NK-92 (cell line): ENCODE results near the gene NPIPB6.
"Not testable (repeated sequence)": the region's sequence is repeated elsewhere in the genome, so short reads cannot be mapped to it uniquely, and the experiment has no call there.

Experiments
- DNase-seq: peaks from one replicate; lab custom pipeline; 2025; ENCODE audit not compliant: unreplicated experiment; lab: John Stamatoyannopoulos, UW

NPIPB6 gene

DNA sequence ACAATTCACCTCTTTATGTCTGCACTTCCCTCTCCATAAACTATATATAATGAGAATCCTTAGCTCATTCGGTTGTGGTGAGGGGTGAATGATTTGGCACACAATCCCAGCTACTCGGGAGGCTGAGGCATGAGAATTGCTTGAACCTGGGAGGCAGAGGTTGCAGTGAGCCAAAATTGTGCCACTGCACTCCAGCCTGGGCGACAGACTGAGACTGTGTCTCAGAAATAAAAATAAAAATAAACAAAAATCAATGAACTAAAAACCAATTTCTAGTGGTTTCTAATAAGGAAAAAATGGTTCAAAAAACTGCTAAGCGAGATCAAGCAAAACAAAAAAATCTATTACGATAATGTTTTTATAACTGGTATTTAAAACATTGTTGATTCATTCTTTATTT, at the start of gene NPIPB6:
Gene NPIPB6 (minus strand): TSS at position 101 of the 400 bp plus-strand sequence. CDS start 686 bp downstream, outside the sequence.
- not testable (repeated sequence) for DNase-seq

DNA sequence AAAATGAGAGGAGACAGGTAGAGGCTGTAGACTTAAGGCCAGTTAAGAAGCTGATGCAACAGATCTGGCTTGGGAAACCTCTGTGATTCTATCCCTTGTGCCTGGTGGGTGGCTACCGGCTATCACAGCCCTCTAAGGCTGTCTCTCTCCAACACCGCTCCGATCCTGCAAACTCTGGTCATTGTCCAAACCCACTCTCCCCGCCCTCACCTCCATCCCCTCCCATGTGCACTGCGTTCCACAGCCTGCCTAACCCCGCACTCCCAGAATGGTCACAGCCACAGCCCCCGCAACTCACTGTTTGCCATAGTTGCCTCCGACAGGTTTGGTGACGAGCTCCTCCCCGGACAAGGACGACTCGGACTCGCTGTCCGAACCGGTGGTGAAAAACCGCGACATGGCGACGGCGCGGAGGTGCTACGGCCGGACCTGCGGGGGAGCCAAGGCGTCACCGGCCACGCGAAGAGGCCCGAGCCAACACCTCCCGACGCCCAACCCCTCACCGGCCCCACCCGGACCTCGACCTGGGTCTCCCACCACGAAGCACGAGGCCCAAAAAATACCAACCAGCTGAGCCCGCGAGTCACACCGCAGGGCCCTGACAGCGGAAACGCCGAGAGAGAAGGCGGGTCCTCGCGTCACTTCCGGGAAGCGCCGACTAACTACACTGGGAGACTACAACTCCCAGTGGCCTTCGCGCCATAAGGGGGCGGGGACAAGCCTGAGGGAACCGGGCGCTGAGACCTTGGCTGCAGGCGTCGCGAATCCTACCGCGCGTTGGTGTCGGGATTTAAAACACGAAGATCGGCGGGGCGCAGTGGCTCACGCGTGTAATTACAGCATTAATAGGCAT, 40.1 kb upstream of the NPIPB6 start, which contains the start of gene EIF3CL:
Gene EIF3CL (minus strand): TSS at position 622 of the 853 bp plus-strand sequence. CDS start 223 bp downstream, at position 399.
- DNase-seq = not testable (repeated sequence)

DNA sequence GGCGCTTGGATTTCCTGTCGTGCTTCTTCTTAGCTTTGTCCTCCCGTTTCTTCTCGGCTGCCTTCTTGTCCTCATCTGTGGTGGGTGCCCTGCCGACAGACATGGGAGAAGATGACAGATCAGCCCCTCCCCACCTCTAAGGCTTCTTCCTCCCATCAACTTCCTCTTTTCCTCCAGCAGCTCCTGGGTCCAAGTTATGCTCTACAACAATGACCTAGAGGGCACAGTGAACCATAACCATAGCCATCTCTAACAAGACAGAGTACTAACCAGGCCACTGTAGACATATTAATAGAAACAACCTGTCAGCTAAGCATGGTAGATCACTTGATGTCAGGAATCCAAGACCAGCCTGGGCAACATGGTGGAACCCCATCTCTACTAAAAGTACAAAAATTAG, 28.7 kb upstream of the NPIPB6 start:
- DNase-seq = not testable (repeated sequence)

DNA sequence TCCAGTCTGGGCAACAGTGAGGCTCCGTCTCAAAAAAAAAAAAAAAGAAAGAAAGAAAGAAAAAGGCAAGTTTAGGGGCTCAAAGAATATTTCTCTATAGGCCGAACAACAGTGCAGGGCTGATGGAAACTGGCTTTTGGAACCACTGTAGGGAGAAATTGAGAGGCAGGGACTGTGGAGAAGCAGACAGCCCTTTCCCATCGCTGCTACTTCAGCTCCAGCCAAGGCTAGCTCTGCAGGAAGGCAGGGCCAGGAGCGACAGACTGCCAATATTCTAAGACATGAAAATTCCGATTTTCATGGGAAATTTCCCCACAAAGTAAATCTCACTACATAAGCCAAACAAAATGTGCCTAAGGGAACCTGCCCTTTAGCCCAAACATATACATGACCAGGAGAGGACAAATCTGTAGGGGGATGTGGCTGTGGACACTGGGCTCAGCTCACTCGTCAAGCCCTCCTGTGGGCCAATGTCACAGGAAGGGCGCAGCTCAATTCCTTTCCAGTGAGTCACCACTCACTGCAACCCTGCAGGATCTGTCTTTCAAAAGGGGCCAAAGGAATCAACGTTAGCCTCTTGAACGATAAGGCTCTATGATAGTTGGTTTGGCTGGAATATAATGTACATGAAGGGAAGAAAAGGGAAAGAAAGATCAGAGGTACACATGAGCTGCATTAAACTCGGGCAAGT, 19.0 kb upstream of the NPIPB6 start:
- DNase-seq = not testable (repeated sequence)

DNA sequence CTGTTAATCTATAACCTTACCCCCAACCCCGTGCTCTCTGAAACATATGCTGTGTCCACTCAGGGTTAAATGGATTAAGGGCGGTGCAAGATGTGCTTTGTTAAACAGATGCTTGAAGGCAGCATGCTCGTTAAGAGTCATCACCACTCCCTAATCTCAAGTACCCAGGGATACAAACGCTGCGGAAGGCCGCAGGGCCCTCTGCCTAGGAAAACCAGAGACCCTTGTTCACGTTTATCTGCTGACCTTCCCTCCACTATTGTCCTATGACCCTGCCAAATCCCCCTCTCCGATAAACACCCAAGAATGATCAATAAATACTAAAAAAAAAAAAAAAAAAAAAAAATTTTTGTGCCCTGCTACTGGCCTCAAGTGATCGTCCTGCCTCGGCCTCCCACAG, 14.5 kb upstream of the NPIPB6 start:
- not testable (repeated sequence) for DNase-seq

DNA sequence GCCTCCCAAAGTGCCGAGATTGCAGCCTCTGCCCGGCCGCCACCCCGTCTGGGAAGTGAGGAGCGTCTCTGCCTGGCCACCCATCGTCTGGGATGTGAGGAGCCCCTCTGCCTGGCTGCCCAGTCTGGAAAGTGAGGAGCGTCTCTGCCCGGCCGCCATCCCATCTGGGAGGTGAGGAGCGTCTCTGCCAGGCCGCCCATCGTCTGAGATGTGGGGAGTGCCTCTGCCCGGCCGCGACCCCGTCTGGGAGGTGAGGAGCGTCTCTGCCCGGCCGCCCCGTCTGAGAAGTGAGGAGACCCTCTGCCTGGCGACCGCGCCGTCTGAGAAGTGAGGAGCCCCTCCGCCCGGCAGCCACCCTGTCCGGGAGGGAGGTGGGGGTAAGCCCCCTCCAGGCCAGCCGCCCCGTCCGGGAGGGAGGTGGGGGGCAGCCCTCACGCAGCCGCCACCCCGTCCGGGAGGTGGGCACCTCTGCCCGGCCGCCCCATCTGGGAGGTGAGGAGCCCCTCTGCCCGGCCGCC, 13.9 kb upstream of the NPIPB6 start:
- DNase-seq = not testable (repeated sequence)

DNA sequence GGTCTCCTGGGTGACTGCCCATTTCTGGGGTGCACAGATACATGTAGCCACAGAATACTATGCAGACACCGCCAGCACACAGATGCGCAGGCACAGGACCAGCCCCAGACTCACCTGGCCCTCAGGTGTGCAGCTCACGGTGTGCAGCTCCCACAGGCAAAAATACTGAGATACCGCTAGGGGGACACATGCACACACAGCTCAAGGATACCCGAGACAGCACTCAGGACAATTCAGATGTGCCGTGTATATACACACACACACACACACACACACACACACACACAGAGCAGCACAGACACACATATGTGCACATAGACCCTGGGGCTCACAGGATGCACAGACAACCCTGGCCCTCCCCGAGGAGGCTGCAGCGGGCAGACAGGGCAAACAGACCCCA, 11.8 kb upstream of the NPIPB6 start:
- not testable (repeated sequence) for DNase-seq

DNA sequence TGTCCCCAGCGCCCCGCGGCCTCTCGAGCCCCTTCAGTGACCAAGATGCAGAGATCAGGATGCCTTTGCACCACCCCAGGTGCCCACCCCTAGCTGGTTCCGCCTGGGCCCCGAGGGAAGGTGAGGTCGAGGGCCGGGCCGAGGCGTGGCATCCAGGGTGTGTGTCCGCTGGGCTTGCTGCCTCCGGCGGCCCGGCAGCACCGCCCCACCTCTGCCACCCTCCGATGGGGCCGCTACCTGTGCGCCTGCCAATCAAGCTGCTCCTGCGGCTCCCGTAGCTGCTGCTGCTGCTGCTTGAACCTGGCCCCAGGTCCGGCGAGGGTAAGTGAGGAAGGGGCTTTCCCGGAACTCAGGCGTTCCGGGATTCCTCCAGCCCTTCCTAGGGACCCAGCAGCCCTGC, 11.0 kb upstream of the NPIPB6 start:
- not testable (repeated sequence) for DNase-seq

DNA sequence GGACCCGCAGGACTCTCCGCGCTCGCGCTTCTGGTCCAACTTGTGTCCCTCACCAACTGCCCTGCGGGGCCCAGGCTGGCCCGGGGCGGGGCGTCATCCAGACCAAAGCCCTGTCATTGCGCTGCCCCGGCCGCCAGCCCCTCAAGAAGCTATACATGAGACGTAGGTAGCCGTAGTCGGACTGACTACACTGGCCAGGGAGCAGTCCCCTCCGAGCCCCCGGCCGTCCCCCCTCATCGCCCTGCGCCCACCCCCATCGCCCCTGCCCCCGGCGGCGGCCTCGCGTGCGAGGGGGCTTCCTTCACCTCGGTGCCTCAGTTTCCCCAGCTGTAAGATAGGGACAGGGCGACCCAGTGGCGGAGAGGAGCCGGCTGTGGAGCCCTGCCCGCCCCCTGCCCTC, 4.6 kb upstream of the NPIPB6 start:
- DNase-seq = not testable (repeated sequence)

DNA sequence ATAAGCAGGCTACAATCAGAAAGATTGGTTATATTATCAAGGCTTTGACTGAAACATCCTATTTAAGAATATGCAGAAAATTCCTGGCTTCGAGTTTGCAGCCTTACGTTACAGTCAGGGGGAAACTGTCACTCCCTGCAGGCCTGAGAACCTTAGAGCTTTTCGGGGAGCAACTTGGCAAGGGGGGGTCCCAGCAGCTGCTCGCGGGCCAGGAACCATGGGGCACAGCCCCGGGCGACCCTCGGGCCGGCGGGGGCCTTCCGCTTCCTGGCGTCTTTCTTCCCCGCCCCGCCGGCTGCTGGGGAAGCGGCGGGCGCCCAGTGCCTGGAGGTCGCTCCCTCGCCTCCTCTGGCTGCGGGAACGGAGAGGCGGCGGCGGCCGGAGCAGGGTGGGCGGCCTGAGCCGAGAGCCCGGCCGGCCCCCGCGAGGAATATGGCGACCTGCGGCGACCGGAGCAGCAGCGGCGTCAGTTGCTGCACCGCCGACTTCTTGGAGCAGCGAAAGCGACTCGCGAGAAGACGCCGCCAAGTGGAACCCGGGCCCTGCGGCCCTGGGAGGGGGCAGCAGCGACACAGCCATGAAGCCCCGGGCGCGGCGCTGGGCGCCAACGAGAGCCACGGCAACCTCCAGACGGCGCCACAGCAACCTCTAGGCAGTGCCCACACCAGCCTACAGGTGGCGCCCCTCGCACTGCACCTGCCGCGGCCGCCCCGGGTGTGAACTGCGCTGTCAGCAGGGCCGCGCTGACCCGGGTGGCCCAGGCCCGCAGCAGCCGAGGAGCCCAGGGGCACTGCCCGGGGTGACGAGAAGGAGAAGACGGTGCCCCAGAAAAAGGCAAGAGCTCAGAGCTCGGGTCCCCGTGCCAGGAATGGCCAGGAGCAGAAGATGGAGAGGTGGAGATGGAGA, 1.2 kb upstream of the NPIPB6 start:
- not testable (repeated sequence) for DNase-seq

DNA sequence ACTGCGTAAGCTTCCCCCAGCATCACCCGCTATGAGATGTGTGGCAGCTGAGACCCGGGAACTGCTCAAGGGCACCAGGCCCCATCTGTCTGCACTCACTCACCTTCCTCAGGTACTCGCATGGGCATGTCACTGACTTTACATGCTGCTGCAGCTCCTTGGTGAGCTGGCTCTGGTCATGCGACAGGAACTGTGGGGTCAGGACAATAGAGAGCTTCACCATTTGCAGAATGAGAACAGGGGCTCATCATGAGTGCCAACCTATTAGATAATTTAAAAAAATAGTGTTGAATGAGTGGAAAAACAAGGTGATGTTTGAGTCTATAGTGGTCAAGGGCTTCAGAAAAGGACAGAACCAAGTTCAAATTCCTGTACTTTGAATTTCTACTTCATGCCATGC, 708 bp downstream of the NPIPB6 start:
- not testable (repeated sequence) for DNase-seq

DNA sequence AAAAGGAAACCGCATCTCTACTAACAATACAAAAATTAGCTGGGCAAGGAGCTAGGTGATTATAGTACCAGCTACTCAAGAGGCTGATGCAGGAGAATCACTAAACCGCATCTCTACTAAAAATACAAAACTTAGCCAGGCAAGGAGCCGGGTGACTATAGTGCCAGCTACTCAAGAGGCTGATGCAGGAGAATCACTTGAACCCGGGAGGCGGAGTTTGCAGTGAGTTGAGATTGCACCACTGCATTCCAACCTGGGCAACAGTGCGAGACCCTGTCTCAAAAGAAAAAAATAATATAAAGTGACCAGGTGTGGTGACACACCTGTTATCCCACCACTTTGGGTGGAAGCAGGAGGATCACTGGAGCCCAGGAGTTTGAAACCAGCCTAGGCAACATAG, 25.1 kb downstream of the NPIPB6 start:
- DNase-seq = not testable (repeated sequence)

DNA sequence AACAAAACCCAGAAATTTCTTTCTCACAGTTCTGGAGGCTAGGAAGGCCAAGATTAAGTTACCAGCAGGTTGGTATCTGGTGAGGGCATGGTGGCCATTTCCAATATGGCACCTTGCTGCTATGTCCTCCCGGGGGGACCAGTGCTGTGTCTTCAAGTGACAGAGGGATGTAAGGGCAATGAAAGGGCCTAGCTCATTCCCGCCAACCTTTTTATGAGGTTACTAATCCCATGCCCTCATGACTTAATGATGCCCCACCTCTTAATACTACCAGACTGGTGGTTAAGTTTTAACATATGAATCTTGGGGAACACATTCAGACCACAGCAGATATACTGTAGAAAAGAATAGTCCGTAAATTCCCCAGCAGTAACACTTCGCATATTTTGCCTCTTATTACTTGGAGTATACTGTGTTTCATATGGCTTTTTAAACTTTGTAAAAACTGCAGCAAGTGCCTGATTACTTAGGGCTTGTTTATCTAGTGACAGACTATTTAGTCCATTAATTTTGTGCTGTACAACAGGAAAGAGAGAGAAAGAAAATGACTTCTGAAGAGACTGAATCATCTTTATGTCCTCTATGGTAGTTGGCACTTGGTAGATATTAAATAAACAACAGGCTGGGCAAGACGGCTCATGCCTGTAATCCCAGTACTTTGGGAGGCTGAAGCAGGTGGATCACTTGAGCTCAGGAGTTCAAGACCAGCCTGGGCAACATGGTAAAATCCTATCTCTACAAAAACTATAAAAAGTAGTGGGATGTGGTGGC, 26.2 kb downstream of the NPIPB6 start:
- not testable (repeated sequence) for DNase-seq

DNA sequence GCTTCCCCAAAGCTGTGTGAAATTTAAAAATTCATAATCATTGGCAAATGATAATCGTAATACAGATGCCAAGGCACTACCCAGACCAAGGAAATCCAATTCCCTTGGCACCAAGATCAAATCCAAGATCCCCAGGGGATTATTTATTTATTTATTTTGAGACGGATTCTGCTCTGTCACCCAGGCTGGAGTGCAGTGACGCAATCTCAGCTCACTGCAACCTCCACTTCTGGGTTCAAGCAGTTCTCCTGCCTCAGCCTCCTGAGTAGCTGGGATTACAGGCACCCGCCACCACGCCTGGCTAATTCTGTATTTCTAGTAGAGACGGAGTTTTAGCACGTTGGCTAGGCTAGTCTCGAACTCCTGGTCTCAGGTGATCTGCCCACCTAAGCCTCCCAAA, 27.6 kb downstream of the NPIPB6 start:
- DNase-seq = not testable (repeated sequence)

DNA sequence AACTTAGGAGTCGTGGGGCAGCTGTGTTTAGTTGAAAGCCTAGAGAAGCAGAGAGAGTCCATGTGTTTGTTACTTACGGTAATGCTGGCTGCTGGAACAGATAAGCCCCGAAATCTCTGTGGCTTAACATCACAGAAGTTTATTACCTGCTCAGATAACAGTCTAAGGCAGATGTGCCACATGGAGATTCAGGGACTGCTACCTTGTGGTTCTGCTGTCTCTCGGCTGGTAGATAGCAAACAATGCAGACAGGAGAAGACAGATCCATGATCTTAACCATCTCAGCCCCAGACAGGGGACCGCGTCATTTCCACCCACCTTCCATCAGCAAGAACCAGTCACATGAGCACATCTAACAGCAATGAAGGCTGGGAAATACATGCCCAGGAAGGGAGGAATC, 30.7 kb downstream of the NPIPB6 start:
- not testable (repeated sequence) for DNase-seq

DNA sequence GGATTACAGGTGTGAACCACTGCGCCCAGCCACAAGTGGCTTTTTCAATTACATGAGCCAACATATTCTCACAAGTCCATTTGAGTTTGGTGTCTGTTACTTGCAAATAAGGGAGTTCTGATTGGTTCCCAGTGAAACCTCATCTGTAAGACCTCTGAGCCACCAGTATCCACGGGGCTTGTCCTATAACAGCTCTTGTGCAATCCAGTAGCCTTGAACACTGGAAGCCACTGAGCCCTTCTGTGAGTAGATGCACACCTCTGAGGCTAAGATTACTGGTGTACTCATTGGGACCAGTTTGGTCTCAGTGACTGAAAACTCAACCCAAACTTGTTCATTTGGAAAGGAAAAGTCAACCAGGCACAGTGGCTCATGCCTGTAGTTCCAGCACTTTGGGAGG, 32.3 kb downstream of the NPIPB6 start:
- DNase-seq = not testable (repeated sequence)

DNA sequence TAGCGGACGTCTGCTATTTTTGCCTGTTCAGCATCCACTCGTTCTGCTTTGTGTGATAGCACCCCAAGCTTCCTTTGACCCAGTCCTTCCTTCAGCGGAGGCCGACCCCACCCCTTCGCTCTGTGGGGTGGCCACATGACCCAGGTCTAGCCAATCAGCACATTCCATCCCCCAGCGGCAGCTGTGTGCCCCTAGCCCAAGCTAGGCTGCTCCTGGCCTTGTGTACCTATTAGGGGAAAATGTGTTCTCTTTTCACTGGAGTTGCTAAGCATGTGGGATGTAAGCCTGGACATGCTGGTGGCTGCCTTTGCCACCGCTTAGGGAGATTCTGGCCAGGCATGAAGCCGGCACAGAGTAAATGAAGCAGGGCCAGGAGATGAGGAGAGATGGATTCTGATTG, 33.1 kb downstream of the NPIPB6 start:
- DNase-seq = not testable (repeated sequence)

DNA sequence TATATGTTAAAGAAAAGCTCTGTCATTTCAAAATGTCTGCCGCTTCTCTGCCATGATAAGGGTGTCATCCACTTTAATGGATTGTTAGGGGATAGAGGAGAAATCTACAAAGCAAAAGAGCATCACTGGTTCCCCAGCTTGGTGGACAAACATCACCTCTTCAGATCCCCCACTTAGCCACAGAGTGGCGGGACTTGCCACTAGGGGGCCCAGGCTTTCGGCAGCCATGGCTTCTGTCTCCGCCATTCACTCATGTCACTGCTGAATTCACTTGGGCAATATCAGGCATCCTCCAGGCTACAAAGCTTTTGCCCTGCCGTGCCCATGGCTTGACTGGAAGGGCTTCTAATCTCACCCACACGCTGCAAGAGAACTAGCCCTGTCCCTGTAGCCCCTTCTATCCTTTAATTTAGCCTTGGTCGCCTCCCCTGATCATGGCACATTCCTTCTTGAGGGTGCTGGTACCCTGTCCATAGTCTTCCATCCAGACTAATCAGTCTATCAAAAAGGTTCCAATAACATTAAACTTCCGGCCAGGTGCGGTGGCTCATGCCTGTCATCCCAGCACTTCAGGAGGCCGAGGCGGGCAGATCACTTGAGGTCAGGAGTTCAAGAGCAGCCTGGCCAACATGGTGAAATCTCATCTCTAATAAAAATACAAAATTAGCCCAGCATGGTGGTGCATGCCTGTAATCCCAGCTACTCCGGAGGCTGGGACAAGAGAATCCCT, 36.3 kb downstream of the NPIPB6 start:
- DNase-seq = no peak

DNA sequence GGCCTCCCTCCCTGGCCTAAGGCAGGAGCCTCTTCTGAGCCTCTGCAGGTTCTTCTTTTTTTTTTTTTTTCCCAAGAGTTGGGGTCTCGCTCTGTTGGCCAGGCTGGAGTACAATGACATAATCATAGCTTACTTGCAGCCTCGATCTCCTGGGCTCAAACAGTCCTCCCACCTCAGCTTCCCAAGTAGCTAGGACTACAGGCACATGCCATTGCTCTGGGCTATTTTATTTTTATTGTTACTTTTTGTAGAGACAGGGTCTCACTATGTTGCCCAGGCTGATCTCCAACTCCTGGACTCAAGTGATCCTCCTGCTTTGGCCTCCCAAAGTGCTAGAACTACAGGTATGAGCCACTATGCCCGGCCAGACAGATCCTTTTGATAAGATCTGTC, 38.4 kb downstream of the NPIPB6 start:
- no peak for DNase-seq
